KOPT-K1 (cell line): Measurements from ENCODE around the gene TFAM.
"Not testable (repeated sequence)": the region's sequence is repeated elsewhere in the genome, so short reads cannot be mapped to it uniquely, and the experiment has no call there.

Source experiments
- H3K27ac ChIP-seq: fragments of 200-600 bp; sonication (generic); 2 replicates; pipeline ENCODE4 v1.5.1; 2016; ENCODE audit warnings: antibody characterized with exemption, mild to moderate bottlenecking, low read depth, low read length; ENCODE audit not compliant: poor library complexity, severe bottlenecking
- H3K36me3 ChIP-seq: fragments of 200-600 bp; sonication (generic); 2 replicates; pipeline ENCODE4 v1.5.1; 2017; ENCODE audit warnings: antibody characterized with exemption, mild to moderate bottlenecking, low read length, moderate library complexity; ENCODE audit not compliant: insufficient read depth
- H3K9me3 ChIP-seq: fragments of 200-600 bp; sonication (generic); 2 replicates; pipeline ENCODE4 v1.5.1; 2017; ENCODE audit warnings: antibody characterized with exemption, low read length, mild to moderate bottlenecking; ENCODE audit not compliant: insufficient read depth, poor library complexity, severe bottlenecking

The TFAM gene

GRCh38 chr10:58397830-58398229 is 12.6 kb downstream of the TFAM start:
- Histone ChIP-seq H3K9me3 (no peaks in the 10 kb centered on the region), H3K27ac (no peak overlapping the region), H3K36me3 (peaks cover 81% of the 10 kb centered on the region)

DNA sequence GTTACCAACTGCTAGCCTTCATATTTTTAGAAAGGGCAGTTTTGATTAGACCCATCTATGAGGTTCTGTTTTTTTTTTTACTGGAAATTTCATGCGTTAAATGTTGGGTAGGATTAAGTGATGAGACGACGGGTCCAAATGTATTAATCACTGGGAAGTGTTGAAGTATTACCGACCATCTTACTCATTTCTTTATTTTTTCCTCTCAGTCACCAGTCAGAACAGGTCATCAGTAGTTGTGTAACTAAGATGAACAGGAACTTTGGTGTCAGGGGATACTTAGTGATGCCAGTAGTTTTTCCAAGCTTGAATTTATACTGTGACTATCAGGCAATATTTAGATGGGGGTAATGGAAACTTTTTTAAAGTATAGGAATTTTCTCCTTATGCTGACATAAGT is 14.2 kb downstream of the TFAM start:
- Histone ChIP-seq H3K27ac (no peak overlapping the region), H3K36me3 (peaks cover 65% of the 10 kb centered on the region), H3K9me3 (no peaks in the 10 kb centered on the region)

DNA sequence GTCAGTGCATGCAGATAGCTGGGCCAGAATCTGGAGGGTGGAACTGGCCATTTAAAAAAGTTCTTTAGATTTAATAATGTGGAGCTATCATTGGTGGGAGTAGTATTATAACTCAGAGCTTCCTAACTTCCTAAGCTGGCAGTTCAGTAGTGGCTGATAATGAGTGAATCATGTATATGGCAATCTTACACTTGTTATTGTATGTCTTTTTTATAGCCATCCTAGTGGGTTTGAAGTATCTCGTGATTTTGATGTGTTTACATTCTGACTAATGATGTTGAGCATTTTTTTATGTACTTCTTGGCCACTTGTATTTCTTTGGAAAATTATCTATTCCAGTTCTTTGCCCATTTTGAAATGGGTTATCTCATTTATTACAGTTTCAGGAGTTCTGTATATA is 15.4 kb downstream of the TFAM start:
- Histone ChIP-seq H3K27ac (no peak overlapping the region), H3K9me3 (no peaks in the 10 kb centered on the region), H3K36me3 (peaks cover 53% of the 10 kb centered on the region)

DNA sequence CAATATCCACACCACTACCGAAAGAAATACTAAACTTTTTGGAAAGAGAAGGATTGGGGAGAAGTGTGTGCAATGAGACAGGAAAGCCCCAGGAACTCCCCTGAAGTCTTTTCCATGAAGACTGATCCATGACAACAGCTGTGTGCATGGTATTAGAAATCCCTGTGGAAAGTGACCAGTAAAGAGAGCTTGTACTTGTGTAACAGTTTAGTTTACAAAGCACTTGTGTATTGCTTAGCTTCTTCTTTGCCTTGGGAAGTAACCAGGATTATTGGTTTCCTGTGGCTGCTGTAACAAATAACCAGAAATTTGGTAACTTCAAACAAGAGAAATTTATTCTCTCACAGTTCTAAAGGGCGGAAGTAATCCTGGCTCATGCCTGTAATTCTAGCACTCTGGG is 18.8 kb downstream of the TFAM start:
- no peaks in the 10 kb centered on the region for H3K9me3 ChIP-seq
- no peak overlapping the region for H3K27ac ChIP-seq
- H3K36me3 ChIP-seq: peaks cover 19% of the 10 kb centered on the region

- H3K9me3 ChIP-seq: no peaks in the 10 kb centered on the region
- H3K27ac ChIP-seq: no peak overlapping the region
Observed at GRCh38 chr10:58409956-58410610, 24.9 kb downstream of the TFAM start.

DNA sequence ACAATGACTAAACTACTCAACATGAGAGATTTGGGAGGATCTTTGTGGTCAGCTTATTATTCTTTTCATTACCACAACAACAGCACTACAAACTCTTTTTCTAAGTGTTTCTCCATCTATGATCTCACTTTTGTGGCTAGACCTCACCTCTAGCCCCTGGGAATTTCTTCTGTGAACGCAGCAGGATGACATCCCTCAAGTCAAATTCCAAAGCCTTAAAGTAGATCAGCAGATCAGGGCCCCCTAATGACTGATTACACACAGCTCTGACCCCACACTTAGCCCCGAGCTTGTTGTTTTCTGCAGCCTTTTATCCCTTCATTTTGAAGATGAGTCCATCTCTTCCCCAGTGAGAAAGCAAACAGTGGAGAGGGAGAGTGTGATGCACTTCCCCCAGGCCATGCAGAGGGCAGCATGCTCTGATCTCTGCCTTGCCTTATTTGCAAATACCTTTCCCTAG is 27.3 kb downstream of the TFAM start:
- H3K9me3 ChIP-seq: no peaks in the 10 kb centered on the region
- H3K36me3 ChIP-seq: no peaks in the 10 kb centered on the region
- no peak overlapping the region for H3K27ac ChIP-seq

More at GRCh38 chr10:58409956-58410610, 24.9 kb downstream of the TFAM start:
- no peaks in the 10 kb centered on the region for H3K36me3 ChIP-seq

GRCh38 chr10:58414270-58415041 is 29.2 kb downstream of the TFAM start:
- Histone ChIP-seq H3K36me3 (no peaks in the 10 kb centered on the region), H3K27ac (no peak overlapping the region), H3K9me3 (no peaks in the 10 kb centered on the region)

DNA sequence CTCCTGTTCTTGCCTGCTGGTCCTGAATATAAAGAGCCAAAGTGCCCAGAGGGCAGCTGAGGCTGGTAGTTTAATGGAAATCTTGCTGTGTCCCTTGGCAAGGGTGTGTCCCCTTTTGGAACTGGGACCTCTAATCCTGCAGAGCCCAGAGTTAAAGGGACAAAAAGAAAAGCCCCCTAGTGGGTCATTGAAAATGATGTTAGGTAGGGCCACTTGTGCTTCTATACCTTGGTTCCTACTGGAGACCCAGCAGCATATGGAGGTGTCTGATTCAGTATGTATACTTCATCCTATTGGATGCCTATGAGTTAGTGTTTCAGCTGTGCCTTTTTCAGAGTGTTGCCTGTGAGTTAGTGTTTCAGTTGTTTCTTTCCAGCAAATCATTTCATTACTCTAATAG is 30.5 kb downstream of the TFAM start:
- Histone ChIP-seq H3K9me3 (no peaks in the 10 kb centered on the region), H3K36me3 (no peaks in the 10 kb centered on the region), H3K27ac (no peak overlapping the region)

GRCh38 chr10:58417902-58418301 is 32.7 kb downstream of the TFAM start:
- H3K36me3 ChIP-seq, H3K27ac ChIP-seq, H3K9me3 ChIP-seq: not testable (repeated sequence)

GRCh38 chr10:58424176-58424575 is 39.0 kb downstream of the TFAM start:
- no peaks in the 10 kb centered on the region for H3K36me3 ChIP-seq
- peaks cover 11% of the 10 kb centered on the region for H3K9me3 ChIP-seq
- H3K27ac ChIP-seq: no peak overlapping the region

DNA sequence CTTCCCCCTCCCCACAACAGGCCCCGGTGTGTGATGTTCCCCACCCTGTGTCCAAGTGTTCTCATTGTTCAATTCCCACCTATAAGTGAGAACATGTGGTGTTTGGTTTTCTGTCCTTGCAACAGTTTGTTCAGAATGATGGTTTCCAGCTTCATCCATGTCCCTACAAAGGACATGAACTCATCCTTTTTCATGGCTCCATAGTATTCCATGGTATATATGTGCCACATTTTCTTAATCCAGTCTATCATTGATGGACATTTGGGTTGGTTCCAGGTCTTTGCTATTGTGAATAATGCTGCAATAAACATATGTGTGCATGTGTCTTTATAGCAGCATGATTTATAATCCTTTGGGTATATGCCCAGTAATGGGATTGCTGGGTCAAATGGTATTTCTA is 43.2 kb downstream of the TFAM start:
- not testable (repeated sequence) for H3K36me3 ChIP-seq
- H3K9me3 ChIP-seq: peaks cover 11% of the 10 kb centered on the region

GRCh38 chr10:58431903-58432302 is 46.7 kb downstream of the TFAM start:
- no peaks in the 10 kb centered on the region for H3K9me3 ChIP-seq
- no peak overlapping the region for H3K27ac ChIP-seq
- no peaks in the 10 kb centered on the region for H3K36me3 ChIP-seq

More for the DNA sequence above, 43.2 kb downstream of the TFAM start:
- H3K27ac ChIP-seq: not testable (repeated sequence)

DNA sequence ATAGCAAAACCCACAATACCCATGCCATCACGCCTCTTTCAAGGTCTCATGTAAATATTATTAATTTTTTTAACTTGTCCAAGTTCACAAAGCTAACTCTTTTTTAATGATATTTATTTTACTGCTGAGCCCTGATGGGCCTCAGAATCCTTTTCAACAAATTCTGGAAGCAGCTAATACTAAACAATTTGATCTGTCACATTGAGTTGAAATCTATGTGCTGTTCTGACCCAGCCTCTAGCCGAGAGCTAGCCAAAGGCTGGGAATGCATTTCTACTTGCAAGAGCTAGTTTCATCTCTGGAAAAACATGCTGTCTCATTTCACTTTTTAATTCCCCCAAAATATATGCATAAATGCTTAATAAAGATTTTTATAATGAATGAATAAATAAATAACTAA is 47.9 kb downstream of the TFAM start:
- Histone ChIP-seq H3K9me3 (no peaks in the 10 kb centered on the region), H3K36me3 (no peaks in the 10 kb centered on the region), H3K27ac (no peak overlapping the region)

GRCh38 chr10:58433571-58433970 is 48.4 kb downstream of the TFAM start:
- Histone ChIP-seq H3K36me3 (no peaks in the 10 kb centered on the region), H3K27ac (no peak overlapping the region), H3K9me3 (no peaks in the 10 kb centered on the region)

- peaks cover 1% of the 10 kb centered on the region for H3K9me3 ChIP-seq
- no peak overlapping the region for H3K27ac ChIP-seq
- no peaks in the 10 kb centered on the region for H3K36me3 ChIP-seq
Observed at GRCh38 chr10:58435297-58435985, 50.2 kb downstream of the TFAM start.
